K562 (cell line): ENCODE measurements around the gene KDM5A. TPM values are rescaled to one million over a fixed set of nuclear protein-coding genes. Genes with fewer than 3 reads are reported as not detected.

Experiments used
- ATAC-seq: fragments of 200-7000 bp; cut with Tn5 transposase; 3 replicates; pipeline ENCODE4 v1.9.1; 2020; ENCODE audit warnings: moderate library complexity
- BruUV-seq: library from RNA; stranded (reverse); fragments of 400-500 nt; replicated peaks from 2 replicates; lab custom pipeline; 2021; lab: Mats Ljungman, UMichigan
- CTCF ChIA-PET: fragments of 300-600 bp; formaldehyde crosslinking; extraction: SDS; loops from one replicate; lab custom pipeline; 2021; ENCODE audit warnings: low intra/inter-chr PET ratio; lab: Yijun Ruan, JAX
- POLR2A ChIA-PET: fragments of 300-600, 350-650 bp; sonication (Branson Sonifier 250); formaldehyde crosslinking; extraction: SDS; loops from one replicate; lab custom pipeline; 2021; ENCODE audit warnings: antibody characterized with exemption, inconsistent platforms; lab: Yijun Ruan, JAX
- DNase-seq, 4 experiments: peaks; one replicate each; pipeline versions ENCODE4 v3.0.0 to v3.0.0-alpha.2; 2011 to 2018; ENCODE audit warnings: low spot score in 3 of 4, mixed read lengths in 3 of 4; ENCODE audit errors: extremely low read depth in 1 of 4
- FAIRE-seq: peaks from 2 replicates; lab custom pipeline; 2011; peaks lifted over from hg19 to GRCh38; lab: Jason Lieb, UNC
- H2AFZ ChIP-seq: 2 replicates; pipeline ENCODE4 v1.6.0; 2011; ENCODE audit warnings: low read depth, low read length, control low read depth, inconsistent platforms
- H3K27ac ChIP-seq: fragments of 200-600 bp; 3 replicates; pipeline ENCODE4 v1.8.0; 2011; ENCODE audit warnings: low read depth, mild to moderate bottlenecking, control low read depth, inconsistent platforms, low read length, moderate library complexity, mixed read lengths; ENCODE audit errors: extremely low read depth
- H3K27me3 ChIP-seq, 2 experiments: fragments of 300-600 bp in 1 of 2; 2 replicates in 1 of 2; 3 replicates in 1 of 2; pipeline versions ENCODE4 v1.6.0 to v1.8.0; 2011; ENCODE audit warnings: inconsistent platforms in 2 of 2, low read length in 2 of 2, mild to moderate bottlenecking in 1 of 2, mixed read lengths in 1 of 2, moderate library complexity in 1 of 2; ENCODE audit not compliant: control insufficient read depth in 2 of 2, insufficient read depth in 2 of 2
- H3K36me3 ChIP-seq: fragments of 300-600 bp; 3 replicates; pipeline ENCODE4 v1.8.0; 2011; ENCODE audit warnings: mild to moderate bottlenecking, low read length, inconsistent platforms; ENCODE audit not compliant: control insufficient read depth, insufficient read depth
- H3K4me1 ChIP-seq, 2 experiments: fragments of 200-600 bp in 1 of 2; replicated peaks in 1 of 2; 2 replicates in 1 of 2; 3 replicates in 1 of 2; pipeline versions ENCODE4 v1.5.1 to v1.8.0; 2011; ENCODE audit warnings: inconsistent platforms in 2 of 2, low read length in 2 of 2, mild to moderate bottlenecking in 1 of 2, mixed read lengths in 1 of 2, moderate library complexity in 1 of 2; ENCODE audit not compliant: control insufficient read depth in 2 of 2, insufficient read depth in 2 of 2
- H3K4me2 ChIP-seq: 2 replicates; pipeline ENCODE4 v1.6.1; 2011; ENCODE audit warnings: low read length, control low read depth, inconsistent platforms, mixed read lengths; ENCODE audit not compliant: insufficient read depth
- H3K4me3 ChIP-seq: fragments of 200-600 bp; sonication (generic), shearing (Covaris generic); 2 replicates; pipeline ENCODE4 v1.5.1; 2016; ENCODE audit warnings: control low read depth, inconsistent platforms
- H3K79me2 ChIP-seq: fragments of 200-600 bp; 3 replicates; pipeline ENCODE4 v1.8.0; 2011; ENCODE audit warnings: low read length, inconsistent platforms; ENCODE audit not compliant: control insufficient read depth, insufficient read depth
- H3K9ac ChIP-seq, 2 experiments: 2 replicates each; pipeline versions ENCODE4 v1.6.0 to v1.6.1; 2011; ENCODE audit warnings: low read depth in 2 of 2, low read length in 2 of 2, control low read depth in 1 of 2, inconsistent platforms in 1 of 2, mild to moderate bottlenecking in 1 of 2, mixed read lengths in 1 of 2; ENCODE audit not compliant: insufficient read depth in 1 of 2
- H3K9me1 ChIP-seq: one replicate; pipeline ENCODE4 v1.6.0; 2011; ENCODE audit warnings: inconsistent platforms, mild to moderate bottlenecking, low read length, moderate library complexity; ENCODE audit not compliant: control insufficient read depth, insufficient read depth
- H3K9me3 ChIP-seq: replicated peaks from 2 replicates; pipeline ENCODE4 v1.5.1; 2011; ENCODE audit warnings: low read depth, low read length, inconsistent platforms; ENCODE audit not compliant: control insufficient read depth, insufficient read depth
- H4K20me1 ChIP-seq: replicated peaks from 2 replicates; pipeline ENCODE4 v1.6.1; 2011; ENCODE audit warnings: low read length, inconsistent platforms, mixed read lengths; ENCODE audit not compliant: control insufficient read depth, insufficient read depth
- EHMT2 ChIP-seq: fragments of 450-650 bp; IDR thresholded peaks from 2 replicates; pipeline ENCODE4 v1.6.1; 2018; ENCODE audit warnings: antibody characterized with exemption
- PATZ1 ChIP-seq: fragments of 250-450 bp; sonication (Bioruptor Pico); IDR thresholded peaks from 2 replicates; pipeline ENCODE4 v1.5.0; 2020; ENCODE audit warnings: mild to moderate bottlenecking, borderline replicate concordance
- PHF21A ChIP-seq: fragments of 450-650 bp; IDR thresholded peaks from 2 replicates; pipeline ENCODE4 v1.6.1; 2017; ENCODE audit warnings: low read depth, borderline replicate concordance
- RFX5 ChIP-seq: IDR thresholded peaks from 2 replicates; pipeline ENCODE4 v1.6.1; 2011; ENCODE audit warnings: low read depth, mild to moderate bottlenecking, improper control_type of control experiment, low read length
- SMAD1 ChIP-seq: fragments of 150-350 bp; IDR thresholded peaks from 2 replicates; pipeline ENCODE4 v1.6.1; 2014; ENCODE audit warnings: low read length, low read depth; ENCODE audit not compliant: partially characterized antibody
- SRSF9 ChIP-seq: fragments of 200-400 bp; formaldehyde crosslinking; IDR thresholded peaks from 2 replicates; pipeline ENCODE4 v1.6.1; 2017; ENCODE audit warnings: low read depth, low read length, borderline replicate concordance
- TCFL5 ChIP-seq: fragments of 250-450 bp; sonication (Bioruptor Pico); conservative IDR thresholded peaks from 2 replicates; pipeline ENCODE4 v1.6.1; 2021; ENCODE audit warnings: mild to moderate bottlenecking, moderate library complexity, matching md5 sums
- ZBTB8A ChIP-seq: fragments of 450-650 bp; IDR thresholded peaks from 2 replicates; pipeline ENCODE4 v1.6.1; 2018; ENCODE audit warnings: mild to moderate bottlenecking, moderate library complexity; ENCODE audit not compliant: partially characterized antibody
- WGBS: fragments of 100-300 bp; shearing (Covaris generic); methylation state at CpG from one replicate; pipeline ENCODE4 v1.1.6; 2016; ENCODE audit warnings: low coverage, mixed read lengths; ENCODE audit not compliant: insufficient coverage; ENCODE audit errors: missing lambda C conversion rate; 5-methylcytosine and 5-hydroxymethylcytosine counted together
- in situ Hi-C: fragments of 300-500 bp; cut with MboI; formaldehyde crosslinking; loops from 4 replicates; pipeline ENCODE4 v1.15.0; 2018; ENCODE audit warnings: inconsistent platforms, mixed read lengths
- intact Hi-C: fragments of 100-400 bp; cut with micrococcal nuclease; formaldehyde crosslinking; loops from 2 replicates; pipeline ENCODE4 v1.14.2; 2022
- polyA plus RNA-seq, 8 experiments: library from polyadenylated mRNA; depleted of rRNA in 4 of 8; stranded (reverse) in 5 of 8; unstranded in 3 of 8; fragments of >200 nt; fragmentation: Nextera tagmentation in 2 of 8; fragmentation: Illumina TruSeq in 1 of 8; extraction: Ambion mirVana in 2 of 8; extraction: Trizol in 1 of 8; gene quantifications; 2 replicates each; pipeline versions ENCODE4 v1.2.1 to v1.2.3, GENCODE V29; 2011 to 2014; ENCODE audit warnings: inconsistent platforms in 1 of 8, missing spikeins in 1 of 8
- total RNA-seq, 7 experiments: library from RNA; depleted of rRNA in 6 of 7; stranded (reverse); fragments of >200 nt in 6 of 7; fragmentation: Illumina TruSeq in 2 of 7; extraction: Trizol in 2 of 7; gene quantifications; 2 replicates each; pipeline versions ENCODE4 v1.2.1 to v1.2.3, GENCODE V29; 2011 to 2021; ENCODE audit warnings: low replicate concordance in 1 of 7
- TF ChIP-seq, protein P1 (sequence below): sonication (generic); formaldehyde crosslinking; IDR thresholded peaks from 2 replicates; pipeline ENCODE4 v1.8.1; 2023; ENCODE audit warnings: mild to moderate bottlenecking, missing genetic modification reagents
- TF ChIP-seq, protein P2 (sequence below): sonication (generic); formaldehyde crosslinking; IDR thresholded peaks from 2 replicates; pipeline ENCODE4 v1.8.0; 2022; ENCODE audit warnings: missing genetic modification reagents, mild to moderate bottlenecking, borderline replicate concordance
- TF ChIP-seq, protein P3 (sequence below): conservative IDR thresholded peaks from 2 replicates; pipeline ENCODE4 v1.6.1; 2011; ENCODE audit warnings: low read depth, mild to moderate bottlenecking, low read length; ENCODE audit not compliant: control insufficient read depth
- TF ChIP-seq, protein P4 (sequence below), 2 experiments: fragments of 150-350 bp in 1 of 2; IDR thresholded peaks; 2 replicates each; pipeline ENCODE4 v1.6.1; 2012 to 2016; ENCODE audit warnings: low read depth in 2 of 2, low read length in 2 of 2, mild to moderate bottlenecking in 1 of 2, moderate library complexity in 1 of 2

The KDM5A gene
- total and polyA plus RNA-seq, 9 of the 15 experiments (the other 6 are each of a cell fraction or from before 2014, with no cell fraction given), result 5.5 to 35.1 (median 13.1) TPM

GRCh38 chr12:247271-247670, 141.8 kb downstream of the KDM5A start:
- ChIA-PET POLR2A (no interaction called here), CTCF (no interaction called here)
- H3K79me2 ChIP-seq, result no peaks in the 10 kb centered on the region
- H3K27ac ChIP-seq, result no peak overlapping the region
- FAIRE-seq (no peak), DNase-seq (no peak), ATAC-seq (no peak)
- peaks cover 3% of the 10 kb centered on the region in 2 experiments; a peak in 3 of 5 replicates for H3K27me3 ChIP-seq
- no peaks in the 10 kb centered on the region for H3K4me1 ChIP-seq
- no peaks in the 10 kb centered on the region; the same call in 1 of the 2 replicates for H3K9me3 ChIP-seq
- no peak overlapping the region for H3K4me3 ChIP-seq
- no peaks in the 10 kb centered on the region for H4K20me1 ChIP-seq
- intact Hi-C loops, result no loop called here
- H3K36me3 ChIP-seq, result no peaks in the 10 kb centered on the region
- no peaks in the 10 kb centered on the region for H3K9me1 ChIP-seq
- no peak overlapping the region for H2AFZ ChIP-seq
- in situ Hi-C loops, result no loop called here
- no TSS peak for BruUV-seq
- 2% methylated on average over 3 of the region's 3 CpGs for WGBS
- no peak overlapping the region for H3K4me2 ChIP-seq
- H3K9ac ChIP-seq, result no peak overlapping the region
- TF ChIP-seq, protein P1, sequence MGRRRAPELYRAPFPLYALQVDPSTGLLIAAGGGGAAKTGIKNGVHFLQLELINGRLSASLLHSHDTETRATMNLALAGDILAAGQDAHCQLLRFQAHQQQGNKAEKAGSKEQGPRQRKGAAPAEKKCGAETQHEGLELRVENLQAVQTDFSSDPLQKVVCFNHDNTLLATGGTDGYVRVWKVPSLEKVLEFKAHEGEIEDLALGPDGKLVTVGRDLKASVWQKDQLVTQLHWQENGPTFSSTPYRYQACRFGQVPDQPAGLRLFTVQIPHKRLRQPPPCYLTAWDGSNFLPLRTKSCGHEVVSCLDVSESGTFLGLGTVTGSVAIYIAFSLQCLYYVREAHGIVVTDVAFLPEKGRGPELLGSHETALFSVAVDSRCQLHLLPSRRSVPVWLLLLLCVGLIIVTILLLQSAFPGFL (CRISPR knock-in tag), result no peak
- TF ChIP-seq SMAD1 (no peak), SRSF9 (no peak), PATZ1 (CRISPR knock-in tag) (no peak), TCFL5 (no peak), EHMT2 (no peak), ZBTB8A (no peak), PHF21A (no peak), RFX5 (no peak)
- TF ChIP-seq, protein P2, sequence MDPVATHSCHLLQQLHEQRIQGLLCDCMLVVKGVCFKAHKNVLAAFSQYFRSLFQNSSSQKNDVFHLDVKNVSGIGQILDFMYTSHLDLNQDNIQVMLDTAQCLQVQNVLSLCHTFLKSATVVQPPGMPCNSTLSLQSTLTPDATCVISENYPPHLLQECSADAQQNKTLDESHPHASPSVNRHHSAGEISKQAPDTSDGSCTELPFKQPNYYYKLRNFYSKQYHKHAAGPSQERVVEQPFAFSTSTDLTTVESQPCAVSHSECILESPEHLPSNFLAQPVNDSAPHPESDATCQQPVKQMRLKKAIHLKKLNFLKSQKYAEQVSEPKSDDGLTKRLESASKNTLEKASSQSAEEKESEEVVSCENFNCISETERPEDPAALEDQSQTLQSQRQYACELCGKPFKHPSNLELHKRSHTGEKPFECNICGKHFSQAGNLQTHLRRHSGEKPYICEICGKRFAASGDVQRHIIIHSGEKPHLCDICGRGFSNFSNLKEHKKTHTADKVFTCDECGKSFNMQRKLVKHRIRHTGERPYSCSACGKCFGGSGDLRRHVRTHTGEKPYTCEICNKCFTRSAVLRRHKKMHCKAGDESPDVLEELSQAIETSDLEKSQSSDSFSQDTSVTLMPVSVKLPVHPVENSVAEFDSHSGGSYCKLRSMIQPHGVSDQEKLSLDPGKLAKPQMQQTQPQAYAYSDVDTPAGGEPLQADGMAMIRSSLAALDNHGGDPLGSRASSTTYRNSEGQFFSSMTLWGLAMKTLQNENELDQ (CRISPR knock-in tag), result no peak
- TF ChIP-seq, protein P3, sequence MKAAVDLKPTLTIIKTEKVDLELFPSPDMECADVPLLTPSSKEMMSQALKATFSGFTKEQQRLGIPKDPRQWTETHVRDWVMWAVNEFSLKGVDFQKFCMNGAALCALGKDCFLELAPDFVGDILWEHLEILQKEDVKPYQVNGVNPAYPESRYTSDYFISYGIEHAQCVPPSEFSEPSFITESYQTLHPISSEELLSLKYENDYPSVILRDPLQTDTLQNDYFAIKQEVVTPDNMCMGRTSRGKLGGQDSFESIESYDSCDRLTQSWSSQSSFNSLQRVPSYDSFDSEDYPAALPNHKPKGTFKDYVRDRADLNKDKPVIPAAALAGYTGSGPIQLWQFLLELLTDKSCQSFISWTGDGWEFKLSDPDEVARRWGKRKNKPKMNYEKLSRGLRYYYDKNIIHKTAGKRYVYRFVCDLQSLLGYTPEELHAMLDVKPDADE, result no peak
- TF ChIP-seq, protein P4, sequence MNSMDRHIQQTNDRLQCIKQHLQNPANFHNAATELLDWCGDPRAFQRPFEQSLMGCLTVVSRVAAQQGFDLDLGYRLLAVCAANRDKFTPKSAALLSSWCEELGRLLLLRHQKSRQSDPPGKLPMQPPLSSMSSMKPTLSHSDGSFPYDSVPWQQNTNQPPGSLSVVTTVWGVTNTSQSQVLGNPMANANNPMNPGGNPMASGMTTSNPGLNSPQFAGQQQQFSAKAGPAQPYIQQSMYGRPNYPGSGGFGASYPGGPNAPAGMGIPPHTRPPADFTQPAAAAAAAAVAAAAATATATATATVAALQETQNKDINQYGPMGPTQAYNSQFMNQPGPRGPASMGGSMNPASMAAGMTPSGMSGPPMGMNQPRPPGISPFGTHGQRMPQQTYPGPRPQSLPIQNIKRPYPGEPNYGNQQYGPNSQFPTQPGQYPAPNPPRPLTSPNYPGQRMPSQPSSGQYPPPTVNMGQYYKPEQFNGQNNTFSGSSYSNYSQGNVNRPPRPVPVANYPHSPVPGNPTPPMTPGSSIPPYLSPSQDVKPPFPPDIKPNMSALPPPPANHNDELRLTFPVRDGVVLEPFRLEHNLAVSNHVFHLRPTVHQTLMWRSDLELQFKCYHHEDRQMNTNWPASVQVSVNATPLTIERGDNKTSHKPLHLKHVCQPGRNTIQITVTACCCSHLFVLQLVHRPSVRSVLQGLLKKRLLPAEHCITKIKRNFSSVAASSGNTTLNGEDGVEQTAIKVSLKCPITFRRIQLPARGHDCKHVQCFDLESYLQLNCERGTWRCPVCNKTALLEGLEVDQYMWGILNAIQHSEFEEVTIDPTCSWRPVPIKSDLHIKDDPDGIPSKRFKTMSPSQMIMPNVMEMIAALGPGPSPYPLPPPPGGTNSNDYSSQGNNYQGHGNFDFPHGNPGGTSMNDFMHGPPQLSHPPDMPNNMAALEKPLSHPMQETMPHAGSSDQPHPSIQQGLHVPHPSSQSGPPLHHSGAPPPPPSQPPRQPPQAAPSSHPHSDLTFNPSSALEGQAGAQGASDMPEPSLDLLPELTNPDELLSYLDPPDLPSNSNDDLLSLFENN (IDR thresholded peaks at IDR 0.05; ENCODE audit: low read depth in 2 of 2, low read length in 2 of 2), result no peak
